A549 (cell line): ENCODE data around the gene VNN1. TPM values are rescaled to one million over a fixed set of nuclear protein-coding genes. Genes with fewer than 3 reads are reported as not detected.
"Not testable (repeated sequence)": the region's sequence is repeated elsewhere in the genome, so short reads cannot be mapped to it uniquely, and the experiment has no call there.

Experiments
- ATAC-seq, 2 experiments: fragments of 200-7000 bp in 1 of 2; fragments of >200 bp in 1 of 2; cut with Nextera tagmentation in 1 of 2; cut with Tn5 transposase in 1 of 2; 3 replicates each; pipeline versions ENCODE4 v1.8.0 to v1.9.1; 2018 to 2020; ENCODE audit warnings: mild to moderate bottlenecking in 1 of 2, moderate library complexity in 1 of 2
- CTCF ChIA-PET: fragments of 300-600 bp; sonication (Branson Sonifier 250); formaldehyde crosslinking; extraction: SDS; loops from one replicate; lab custom pipeline; 2021; ENCODE audit warnings: antibody characterized with exemption, inconsistent platforms; lab: Yijun Ruan, JAX
- POLR2A ChIA-PET: fragments of 350-600 bp; formaldehyde crosslinking; extraction: SDS; loops from one replicate; lab custom pipeline; 2021; ENCODE audit warnings: antibody characterized with exemption, inconsistent platforms; lab: Yijun Ruan, JAX
- DNase-seq, 2 experiments: peaks; one replicate each; pipeline versions ENCODE4 v3.0.0 to v3.0.0-alpha.2; 2011 to 2016; ENCODE audit warnings: low read depth in 1 of 2, low spot score in 1 of 2
- FAIRE-seq: peaks from 2 replicates; lab custom pipeline; 2011; peaks lifted over from hg19 to GRCh38; lab: Jason Lieb, UNC
- H3K27ac ChIP-seq, 2 experiments: fragments of >200 bp; sonication (Bioruptor Twin); formaldehyde crosslinking; 3 replicates each; pipeline ENCODE4 v1.5.1; 2016 to 2017
- H3K4me1 ChIP-seq: fragments of >200 bp; sonication (Bioruptor Twin); formaldehyde crosslinking; 3 replicates; pipeline ENCODE4 v1.6.1; 2016
- H3K4me2 ChIP-seq: fragments of >200 bp; sonication (Bioruptor Twin); formaldehyde crosslinking; 3 replicates; pipeline ENCODE4 v1.6.1; 2016
- H3K4me3 ChIP-seq: fragments of >200 bp; sonication (Bioruptor Twin); formaldehyde crosslinking; 3 replicates; pipeline ENCODE4 v1.5.1; 2016
- H3K9me3 ChIP-seq: fragments of >200 bp; sonication (Bioruptor Twin); formaldehyde crosslinking; 3 replicates; pipeline ENCODE4 v1.6.1; 2016
- CBX2 ChIP-seq: fragments of 200-600 bp; sonication (generic); IDR thresholded peaks from 2 replicates; pipeline ENCODE4 v1.6.1; 2016; ENCODE audit warnings: low read depth, mild to moderate bottlenecking, borderline replicate concordance
- CBX8 ChIP-seq: fragments of 200-600 bp; sonication (generic); IDR thresholded peaks from 2 replicates; pipeline ENCODE4 v1.6.1; 2016
- CHD2 ChIP-seq: fragments of 150-350 bp; IDR thresholded peaks from 2 replicates; pipeline ENCODE4 v1.6.1; 2014; ENCODE audit warnings: low read length; ENCODE audit not compliant: partially characterized antibody
- EP300 ChIP-seq, 2 experiments: fragments of >200 bp; sonication (Bioruptor Twin); formaldehyde crosslinking; IDR thresholded peaks; 2 replicates in 1 of 2; 3 replicates in 1 of 2; pipeline ENCODE4 v1.6.1; 2016 to 2017
- ESRRA ChIP-seq: fragments of 150-350 bp; IDR thresholded peaks from 2 replicates; pipeline ENCODE4 v1.6.1; 2014; ENCODE audit warnings: mild to moderate bottlenecking, low read length, borderline replicate concordance
- FOSL2 ChIP-seq, 2 experiments: fragments of 450-650 bp in 1 of 2; fragments of >200 bp in 1 of 2; sonication (Bioruptor Twin) in 1 of 2; formaldehyde crosslinking; IDR thresholded peaks; 2 replicates each; pipeline versions ENCODE4 v1.5.0 to v1.6.1; 2016 to 2020; ENCODE audit warnings: mild to moderate bottlenecking in 1 of 2, moderate library complexity in 1 of 2
- FOXS1 ChIP-seq: fragments of 250-450 bp; sonication (Bioruptor Pico); IDR thresholded peaks from 2 replicates; pipeline ENCODE4 v1.5.0; 2020; ENCODE audit warnings: mild to moderate bottlenecking, moderate library complexity
- HDAC2 ChIP-seq: fragments of 200-600 bp; sonication (generic); IDR thresholded peaks from 2 replicates; pipeline ENCODE4 v1.6.1; 2016
- HOXB13 ChIP-seq: fragments of 250-450 bp; sonication (Bioruptor Pico); IDR thresholded peaks from 2 replicates; pipeline ENCODE4 v1.5.0; 2020; ENCODE audit warnings: low read depth, mild to moderate bottlenecking, moderate library complexity
- MYC ChIP-seq: IDR thresholded peaks from 2 replicates; pipeline ENCODE4 v1.6.1; 2012; ENCODE audit warnings: mild to moderate bottlenecking, inconsistent platforms, low read length, improper control_type of control experiment, borderline replicate concordance
- POLR2A ChIP-seq: IDR thresholded peaks from 2 replicates; pipeline ENCODE4 v1.6.1; 2012; ENCODE audit warnings: mild to moderate bottlenecking, low read length
- RCOR1 ChIP-seq: fragments of 150-350 bp; IDR thresholded peaks from 2 replicates; pipeline ENCODE4 v1.6.1; 2014; ENCODE audit warnings: antibody characterized with exemption, low read length, low read depth
- SMC3 ChIP-seq: fragments of >200 bp; sonication (Bioruptor Twin); formaldehyde crosslinking; IDR thresholded peaks from 3 replicates; pipeline ENCODE4 v1.6.1; 2018; ENCODE audit warnings: inconsistent platforms
- SREBF2 ChIP-seq: fragments of 450-650 bp; IDR thresholded peaks from 2 replicates; pipeline ENCODE4 v1.6.1; 2014; ENCODE audit warnings: mild to moderate bottlenecking, moderate library complexity
- TFCP2L1 ChIP-seq: fragments of 250-450 bp; sonication (Bioruptor Pico); IDR thresholded peaks from 2 replicates; pipeline ENCODE4 v1.5.0; 2021; ENCODE audit warnings: mild to moderate bottlenecking
- TP53 ChIP-seq: fragments of 250-450 bp; sonication (Bioruptor Pico); IDR thresholded peaks from 2 replicates; pipeline ENCODE4 v1.5.0; 2021; ENCODE audit warnings: mild to moderate bottlenecking, moderate library complexity
- ZFP36 ChIP-seq: fragments of 450-650 bp; IDR thresholded peaks from 2 replicates; pipeline ENCODE4 v1.6.1; 2014; ENCODE audit warnings: borderline replicate concordance; ENCODE audit not compliant: partially characterized antibody
- ZNF302 ChIP-seq: fragments of 250-450 bp; sonication (Bioruptor Pico); IDR thresholded peaks from 2 replicates; pipeline ENCODE4 v1.9.0; 2021; ENCODE audit warnings: inconsistent platforms, mild to moderate bottlenecking, moderate library complexity
- WGBS: methylation state at CpG from one replicate; pipeline ENCODE4 v1.1.6; 2017; ENCODE audit errors: missing lambda C conversion rate; 5-methylcytosine and 5-hydroxymethylcytosine counted together
- polyA plus RNA-seq, 4 experiments: library from polyadenylated mRNA; depleted of rRNA in 3 of 4; stranded (reverse); fragments of >200 nt; fragmentation: RNase III in 1 of 4; extraction: RNeasy Plus Mini Kit Qiagen cat#74134 plus additional on column Dnase treatment in 1 of 4; gene quantifications; 2 replicates in 3 of 4; 3 replicates in 1 of 4; pipeline ENCODE4 v1.2.3, GENCODE V29; 2011 to 2017
- TF ChIP-seq, protein P1 (sequence below): fragments of >200 bp; sonication (Bioruptor Twin); formaldehyde crosslinking; IDR thresholded peaks from 3 replicates; pipeline ENCODE4 v1.6.1; 2016
- TF ChIP-seq, protein P2 (sequence below): fragments of 250-450 bp; sonication (Bioruptor Pico); IDR thresholded peaks from 2 replicates; pipeline ENCODE4 v1.5.0; 2020; ENCODE audit warnings: low read depth, mild to moderate bottlenecking, moderate library complexity
- TF ChIP-seq, protein P3 (sequence below): fragments of 200-600 bp; sonication (generic); IDR thresholded peaks from 2 replicates; pipeline ENCODE4 v1.6.1; 2016; ENCODE audit warnings: antibody characterized with exemption, mild to moderate bottlenecking, moderate library complexity
- TF ChIP-seq, protein P4 (sequence below): IDR thresholded peaks from 2 replicates; pipeline ENCODE4 v1.6.1; 2012; ENCODE audit warnings: low read depth, borderline replicate concordance
- TF ChIP-seq, protein P5 (sequence below): fragments of 150-350 bp; IDR thresholded peaks from 2 replicates; pipeline ENCODE4 v1.6.1; 2014; ENCODE audit warnings: low read depth, mild to moderate bottlenecking, low read length

The VNN1 gene
- polyA plus RNA-seq, 2 of the 4 experiments (the other 2 are of a cell fraction) = 0.03 to 0.09 TPM

DNA sequence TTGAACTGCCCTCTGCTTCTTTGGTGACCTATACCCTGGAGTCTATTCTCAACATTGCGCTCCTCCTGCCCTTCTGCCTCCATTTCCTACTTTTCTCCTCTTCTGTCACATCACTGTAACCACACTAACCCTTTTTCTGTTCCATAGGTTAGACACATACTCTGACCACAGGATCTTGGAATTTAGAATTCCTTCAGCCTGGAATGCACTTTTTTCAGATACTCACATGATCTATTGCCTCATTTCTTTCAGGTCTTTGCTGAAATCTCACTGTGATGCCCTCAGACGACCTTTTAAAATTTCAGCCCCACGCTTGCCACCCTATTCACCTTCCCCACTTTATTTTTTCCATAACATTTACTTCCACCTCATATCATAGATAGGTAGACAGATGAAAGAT is 5.1 kb downstream of the VNN1 start (continued):
- TF ChIP-seq, protein P1, sequence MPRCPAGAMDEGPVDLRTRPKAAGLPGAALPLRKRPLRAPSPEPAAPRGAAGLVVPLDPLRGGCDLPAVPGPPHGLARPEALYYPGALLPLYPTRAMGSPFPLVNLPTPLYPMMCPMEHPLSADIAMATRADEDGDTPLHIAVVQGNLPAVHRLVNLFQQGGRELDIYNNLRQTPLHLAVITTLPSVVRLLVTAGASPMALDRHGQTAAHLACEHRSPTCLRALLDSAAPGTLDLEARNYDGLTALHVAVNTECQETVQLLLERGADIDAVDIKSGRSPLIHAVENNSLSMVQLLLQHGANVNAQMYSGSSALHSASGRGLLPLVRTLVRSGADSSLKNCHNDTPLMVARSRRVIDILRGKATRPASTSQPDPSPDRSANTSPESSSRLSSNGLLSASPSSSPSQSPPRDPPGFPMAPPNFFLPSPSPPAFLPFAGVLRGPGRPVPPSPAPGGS = no peak
- TF ChIP-seq SREBF2 = no peak
- TF ChIP-seq, protein P2, sequence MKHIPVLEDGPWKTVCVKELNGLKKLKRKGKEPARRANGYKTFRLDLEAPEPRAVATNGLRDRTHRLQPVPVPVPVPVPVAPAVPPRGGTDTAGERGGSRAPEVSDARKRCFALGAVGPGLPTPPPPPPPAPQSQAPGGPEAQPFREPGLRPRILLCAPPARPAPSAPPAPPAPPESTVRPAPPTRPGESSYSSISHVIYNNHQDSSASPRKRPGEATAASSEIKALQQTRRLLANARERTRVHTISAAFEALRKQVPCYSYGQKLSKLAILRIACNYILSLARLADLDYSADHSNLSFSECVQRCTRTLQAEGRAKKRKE (CRISPR knock-in tag) = no peak
- TF ChIP-seq CBX8 = no peak
- TF ChIP-seq ZNF302 (CRISPR knock-in tag) = no peak
- no peak for TF ChIP-seq TP53 (CRISPR knock-in tag)

DNA sequence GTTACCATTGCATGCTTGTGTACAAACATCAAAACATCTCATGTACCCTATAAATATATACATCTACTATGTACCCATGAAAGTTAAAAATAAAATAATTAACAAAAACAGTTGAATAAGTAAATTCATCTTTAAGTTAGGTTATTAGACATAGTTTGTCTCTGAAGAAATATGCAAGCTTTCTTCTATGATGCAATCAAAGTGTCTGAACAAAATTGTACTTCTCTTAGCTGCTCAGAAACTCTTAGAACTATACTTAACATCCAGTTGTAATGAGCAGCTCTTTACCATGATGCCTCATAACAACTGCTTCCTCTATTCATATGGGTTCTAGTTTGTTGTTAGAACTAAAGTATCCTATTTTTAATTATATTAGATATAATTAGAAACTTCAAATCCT is 5.9 kb downstream of the VNN1 start:
- POLR2A ChIA-PET = no interaction called here
- Histone ChIP-seq H3K27ac (no peak overlapping the region), H3K4me3 (no peak overlapping the region), H3K9me3 (no peaks in the 10 kb centered on the region; the same call in 2 of the 3 replicates), H3K4me1 (peaks cover 12% of the 10 kb centered on the region; the same call in 2 of the 3 replicates)
- no peak for FAIRE-seq
- DNase-seq = no peak
- CTCF ChIA-PET = no interaction called here
- no peak for TF ChIP-seq FOSL2 (IDR thresholded peaks at IDR 0.05)
- TF ChIP-seq FOSL2 (CRISPR knock-in tag; IDR thresholded peaks at IDR 0.05) = no peak
- no peak for TF ChIP-seq POLR2A
- no peak for TF ChIP-seq ESRRA
- no peak for TF ChIP-seq FOXS1 (CRISPR knock-in tag)
- no peak for TF ChIP-seq HOXB13 (CRISPR knock-in tag)
- TF ChIP-seq, all 56 proteins: peak for 0
- ATAC-seq = no peak
- no peak overlapping the region for H3K4me2 ChIP-seq

DNA sequence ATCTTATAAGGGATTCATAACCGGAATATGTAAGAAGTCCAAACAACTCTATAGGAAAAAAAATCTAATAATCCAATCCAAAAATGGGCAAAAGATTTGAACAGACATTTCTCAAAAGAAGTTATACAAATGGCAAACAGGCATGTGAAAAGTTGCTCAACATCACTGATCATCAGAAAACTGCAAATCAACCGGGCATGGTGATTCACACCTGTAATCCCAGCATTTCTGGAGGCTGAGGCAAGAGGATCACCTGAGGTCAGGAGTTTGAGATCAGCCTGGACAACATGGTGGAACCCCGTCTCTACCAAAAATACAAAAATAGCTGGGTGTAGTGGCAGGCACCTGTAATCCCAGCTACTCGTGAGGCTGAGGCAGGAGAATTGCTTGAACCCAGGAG is 7.1 kb downstream of the VNN1 start:
- H3K4me1 ChIP-seq, DNase-seq, H3K9me3 ChIP-seq, CTCF ChIA-PET, H3K4me3 ChIP-seq, FAIRE-seq, POLR2A ChIA-PET, H3K4me2 ChIP-seq, H3K27ac ChIP-seq, ATAC-seq: not testable (repeated sequence)
- 53% methylated on average over 4 of the region's 4 CpGs for WGBS

DNA sequence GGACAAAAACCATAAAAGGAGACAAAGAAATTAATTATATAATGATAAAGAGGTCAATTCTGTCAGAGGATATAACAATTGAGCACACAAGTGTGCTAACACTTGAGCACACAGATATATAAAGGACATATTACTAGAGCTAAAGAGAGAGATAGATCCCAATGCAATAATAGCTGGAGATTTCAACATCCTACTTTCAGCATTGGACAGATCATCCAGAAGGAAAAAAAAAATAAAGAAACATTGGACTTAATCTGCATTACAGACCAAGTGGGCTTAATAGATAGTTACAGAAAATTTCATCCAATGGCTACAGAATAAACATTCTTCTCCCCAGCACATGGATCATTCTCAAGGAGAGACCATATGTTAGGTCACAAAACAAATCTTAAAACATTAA is 9.9 kb downstream of the VNN1 start:
- H3K4me3 ChIP-seq = no peak overlapping the region
- no peak for FAIRE-seq
- POLR2A ChIA-PET = no interaction called here
- H3K27ac ChIP-seq = no peak overlapping the region
- TF ChIP-seq EP300 (IDR thresholded peaks at IDR 0.05) (no peak), MYC (no peak), TFCP2L1 (CRISPR knock-in tag) (no peak), FOSL2 (IDR thresholded peaks at IDR 0.05) (no peak), FOSL2 (CRISPR knock-in tag; IDR thresholded peaks at IDR 0.05) (no peak), HDAC2 (no peak), CHD2 (no peak), CBX2 (no peak), SREBF2 (no peak), ESRRA (no peak), RCOR1 (no peak), SMC3 (no peak), ZFP36 (no peak)
- TF ChIP-seq, protein P3, sequence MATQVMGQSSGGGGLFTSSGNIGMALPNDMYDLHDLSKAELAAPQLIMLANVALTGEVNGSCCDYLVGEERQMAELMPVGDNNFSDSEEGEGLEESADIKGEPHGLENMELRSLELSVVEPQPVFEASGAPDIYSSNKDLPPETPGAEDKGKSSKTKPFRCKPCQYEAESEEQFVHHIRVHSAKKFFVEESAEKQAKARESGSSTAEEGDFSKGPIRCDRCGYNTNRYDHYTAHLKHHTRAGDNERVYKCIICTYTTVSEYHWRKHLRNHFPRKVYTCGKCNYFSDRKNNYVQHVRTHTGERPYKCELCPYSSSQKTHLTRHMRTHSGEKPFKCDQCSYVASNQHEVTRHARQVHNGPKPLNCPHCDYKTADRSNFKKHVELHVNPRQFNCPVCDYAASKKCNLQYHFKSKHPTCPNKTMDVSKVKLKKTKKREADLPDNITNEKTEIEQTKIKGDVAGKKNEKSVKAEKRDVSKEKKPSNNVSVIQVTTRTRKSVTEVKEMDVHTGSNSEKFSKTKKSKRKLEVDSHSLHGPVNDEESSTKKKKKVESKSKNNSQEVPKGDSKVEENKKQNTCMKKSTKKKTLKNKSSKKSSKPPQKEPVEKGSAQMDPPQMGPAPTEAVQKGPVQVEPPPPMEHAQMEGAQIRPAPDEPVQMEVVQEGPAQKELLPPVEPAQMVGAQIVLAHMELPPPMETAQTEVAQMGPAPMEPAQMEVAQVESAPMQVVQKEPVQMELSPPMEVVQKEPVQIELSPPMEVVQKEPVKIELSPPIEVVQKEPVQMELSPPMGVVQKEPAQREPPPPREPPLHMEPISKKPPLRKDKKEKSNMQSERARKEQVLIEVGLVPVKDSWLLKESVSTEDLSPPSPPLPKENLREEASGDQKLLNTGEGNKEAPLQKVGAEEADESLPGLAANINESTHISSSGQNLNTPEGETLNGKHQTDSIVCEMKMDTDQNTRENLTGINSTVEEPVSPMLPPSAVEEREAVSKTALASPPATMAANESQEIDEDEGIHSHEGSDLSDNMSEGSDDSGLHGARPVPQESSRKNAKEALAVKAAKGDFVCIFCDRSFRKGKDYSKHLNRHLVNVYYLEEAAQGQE = no peak
- TF ChIP-seq, protein P4, sequence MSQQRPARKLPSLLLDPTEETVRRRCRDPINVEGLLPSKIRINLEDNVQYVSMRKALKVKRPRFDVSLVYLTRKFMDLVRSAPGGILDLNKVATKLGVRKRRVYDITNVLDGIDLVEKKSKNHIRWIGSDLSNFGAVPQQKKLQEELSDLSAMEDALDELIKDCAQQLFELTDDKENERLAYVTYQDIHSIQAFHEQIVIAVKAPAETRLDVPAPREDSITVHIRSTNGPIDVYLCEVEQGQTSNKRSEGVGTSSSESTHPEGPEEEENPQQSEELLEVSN = no peak
- TF ChIP-seq, protein P5, sequence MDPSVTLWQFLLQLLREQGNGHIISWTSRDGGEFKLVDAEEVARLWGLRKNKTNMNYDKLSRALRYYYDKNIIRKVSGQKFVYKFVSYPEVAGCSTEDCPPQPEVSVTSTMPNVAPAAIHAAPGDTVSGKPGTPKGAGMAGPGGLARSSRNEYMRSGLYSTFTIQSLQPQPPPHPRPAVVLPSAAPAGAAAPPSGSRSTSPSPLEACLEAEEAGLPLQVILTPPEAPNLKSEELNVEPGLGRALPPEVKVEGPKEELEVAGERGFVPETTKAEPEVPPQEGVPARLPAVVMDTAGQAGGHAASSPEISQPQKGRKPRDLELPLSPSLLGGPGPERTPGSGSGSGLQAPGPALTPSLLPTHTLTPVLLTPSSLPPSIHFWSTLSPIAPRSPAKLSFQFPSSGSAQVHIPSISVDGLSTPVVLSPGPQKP = no peak
- TF ChIP-seq, all 56 proteins: peak for 0
- no peak overlapping the region for H3K4me2 ChIP-seq
- H3K9me3 ChIP-seq = no peaks in the 10 kb centered on the region; the same call in 2 of the 3 replicates
- CTCF ChIA-PET = no interaction called here
- H3K4me1 ChIP-seq = no peaks in the 10 kb centered on the region
- DNase-seq (no peak), ATAC-seq (no peak)
